ENCODE results near the gene ZRANB3. TPM values are rescaled to one million over a fixed set of nuclear protein-coding genes. Genes with fewer than 3 reads are reported as not detected.
"Not testable (repeated sequence)": the region's sequence is repeated elsewhere in the genome, so short reads cannot be mapped to it uniquely, and the experiment has no call there.

Gene ZRANB3
- total RNA-seq, 1 donor = 9.3 TPM

DNA sequence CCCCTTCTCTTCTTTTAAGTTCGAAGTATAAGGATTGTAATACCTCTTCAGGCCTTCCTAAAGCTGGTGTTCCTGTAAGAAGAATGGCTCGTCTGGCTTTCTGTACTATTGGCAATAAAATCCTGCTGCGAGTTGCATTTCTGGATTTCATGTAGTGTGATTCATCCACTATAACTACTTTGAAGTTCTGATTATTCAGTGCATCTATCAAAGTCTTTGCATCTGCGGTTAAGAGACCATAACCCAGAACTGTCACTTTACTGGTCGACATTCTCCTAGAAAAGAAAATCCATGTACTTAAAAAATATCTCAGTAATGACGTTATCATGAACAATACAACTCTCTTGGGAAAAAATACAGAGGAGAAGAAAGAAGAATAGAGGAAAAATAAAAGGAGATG is 181.1 kb downstream of the ZRANB3 start:
- TF ChIP-seq, protein P1, sequence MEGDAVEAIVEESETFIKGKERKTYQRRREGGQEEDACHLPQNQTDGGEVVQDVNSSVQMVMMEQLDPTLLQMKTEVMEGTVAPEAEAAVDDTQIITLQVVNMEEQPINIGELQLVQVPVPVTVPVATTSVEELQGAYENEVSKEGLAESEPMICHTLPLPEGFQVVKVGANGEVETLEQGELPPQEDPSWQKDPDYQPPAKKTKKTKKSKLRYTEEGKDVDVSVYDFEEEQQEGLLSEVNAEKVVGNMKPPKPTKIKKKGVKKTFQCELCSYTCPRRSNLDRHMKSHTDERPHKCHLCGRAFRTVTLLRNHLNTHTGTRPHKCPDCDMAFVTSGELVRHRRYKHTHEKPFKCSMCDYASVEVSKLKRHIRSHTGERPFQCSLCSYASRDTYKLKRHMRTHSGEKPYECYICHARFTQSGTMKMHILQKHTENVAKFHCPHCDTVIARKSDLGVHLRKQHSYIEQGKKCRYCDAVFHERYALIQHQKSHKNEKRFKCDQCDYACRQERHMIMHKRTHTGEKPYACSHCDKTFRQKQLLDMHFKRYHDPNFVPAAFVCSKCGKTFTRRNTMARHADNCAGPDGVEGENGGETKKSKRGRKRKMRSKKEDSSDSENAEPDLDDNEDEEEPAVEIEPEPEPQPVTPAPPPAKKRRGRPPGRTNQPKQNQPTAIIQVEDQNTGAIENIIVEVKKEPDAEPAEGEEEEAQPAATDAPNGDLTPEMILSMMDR (IDR thresholded peaks at IDR 0.05; ENCODE audit: insufficient read depth, low read length) = no peak
- no peak for DNase-seq (ENCODE audit: low read depth)
- no peak overlapping the region for H3K4me3 ChIP-seq (ENCODE audit: low read depth, low read length)

DNA sequence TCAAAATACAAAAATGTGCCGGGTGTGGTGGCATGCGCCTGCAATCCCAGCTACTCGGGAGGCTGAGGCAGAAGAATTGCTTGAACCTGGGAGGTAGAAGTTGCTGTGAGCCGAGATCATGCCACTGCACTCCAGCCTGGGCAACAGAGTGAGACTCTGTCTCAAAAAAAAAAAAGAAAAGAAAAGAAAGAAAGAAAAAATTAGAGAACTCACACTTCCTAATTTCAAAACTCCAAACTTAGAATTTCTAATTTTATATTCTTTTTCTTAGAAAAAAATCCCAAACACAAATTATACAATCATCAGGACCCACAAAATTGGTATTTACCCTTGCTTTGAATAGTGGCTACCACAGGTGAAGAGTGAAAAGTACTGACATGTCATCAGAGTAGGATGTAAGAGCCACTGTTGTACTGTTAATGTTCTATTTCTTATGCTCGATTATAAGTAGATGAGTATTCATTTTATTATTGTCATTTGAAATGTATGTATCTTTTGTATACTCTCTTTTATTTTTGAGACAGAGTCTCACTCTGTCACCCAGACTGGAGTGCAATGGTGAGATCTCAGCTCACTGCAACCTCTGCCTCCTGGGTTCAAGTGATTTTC is 182.8 kb downstream of the ZRANB3 start:
- DNase-seq (ENCODE audit: low read depth); H3K4me3 ChIP-seq (ENCODE audit: low read depth, low read length): not testable (repeated sequence)

DNA sequence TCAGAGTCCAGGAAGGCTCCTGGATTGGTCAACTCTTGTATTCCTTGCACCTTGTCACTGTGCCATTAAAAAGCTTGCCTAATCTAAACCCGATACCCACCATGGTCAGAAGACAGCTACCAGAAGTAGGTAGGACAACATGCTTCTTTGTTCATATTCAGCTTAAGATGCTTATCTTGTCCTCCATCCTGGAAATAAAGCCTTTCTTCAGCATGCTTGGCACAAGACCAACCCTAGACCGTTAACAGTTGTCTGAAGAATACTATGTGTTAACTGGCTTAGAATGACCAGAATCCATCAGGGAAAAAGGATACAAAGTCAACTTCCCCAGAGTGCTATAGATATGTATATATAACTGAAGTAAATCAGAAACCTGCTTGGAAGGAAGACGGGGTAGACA is 193.9 kb downstream of the ZRANB3 start:
- no peak for DNase-seq (ENCODE audit: low read depth)
- no peak overlapping the region for H3K4me3 ChIP-seq (ENCODE audit: low read depth, low read length)
- TF ChIP-seq, protein P1 (IDR thresholded peaks at IDR 0.05; ENCODE audit: insufficient read depth, low read length) = no peak

DNA sequence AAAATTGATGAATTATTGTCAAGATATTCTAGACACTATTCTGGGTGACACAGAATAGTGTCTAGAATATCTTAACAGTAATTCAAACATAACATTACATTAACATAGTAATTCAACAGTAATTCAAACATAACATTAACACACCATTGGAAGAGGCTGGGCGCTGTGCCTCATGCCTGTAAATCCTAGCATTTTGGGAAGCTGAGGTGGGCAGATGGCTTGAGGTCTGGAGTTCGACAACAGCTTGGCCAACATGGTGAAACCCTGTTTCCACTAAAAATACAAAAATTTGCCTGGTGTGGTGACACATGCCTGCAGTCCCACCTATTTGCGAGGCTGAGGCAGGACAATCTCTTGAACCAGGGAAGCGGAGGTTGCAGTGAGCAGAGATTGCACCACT is 195.8 kb downstream of the ZRANB3 start:
- TF ChIP-seq, protein P1 (IDR thresholded peaks at IDR 0.05; ENCODE audit: insufficient read depth, low read length) = no peak
- no peak overlapping the region for H3K4me3 ChIP-seq (ENCODE audit: low read depth, low read length)

DNA sequence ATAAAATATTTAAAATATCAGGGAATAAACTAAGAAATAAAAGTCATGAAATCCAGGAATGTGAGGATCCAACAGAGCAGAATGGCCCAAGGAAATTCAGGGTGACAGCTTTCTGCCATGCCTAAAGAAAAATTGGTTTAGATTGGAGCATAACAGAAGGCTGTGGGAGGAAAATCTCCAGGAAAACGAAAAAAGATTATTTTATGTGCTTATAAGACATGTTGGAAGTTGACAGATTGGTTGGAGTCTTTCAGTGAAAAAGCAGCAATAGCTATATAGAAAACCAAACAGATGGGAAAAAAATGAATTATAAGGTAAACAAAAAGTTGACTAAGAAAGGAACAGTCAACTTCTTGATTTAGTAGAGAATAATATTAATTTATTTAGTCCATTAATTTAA is 203.9 kb downstream of the ZRANB3 start:
- DNase-seq (ENCODE audit: low read depth) = no peak
- no peak overlapping the region for H3K4me3 ChIP-seq (ENCODE audit: low read depth, low read length)
- TF ChIP-seq, protein P1 (IDR thresholded peaks at IDR 0.05; ENCODE audit: insufficient read depth, low read length) = no peak

More for the DNA sequence above, 195.8 kb downstream of the ZRANB3 start:
- DNase-seq (ENCODE audit: low read depth) = no peak

DNA sequence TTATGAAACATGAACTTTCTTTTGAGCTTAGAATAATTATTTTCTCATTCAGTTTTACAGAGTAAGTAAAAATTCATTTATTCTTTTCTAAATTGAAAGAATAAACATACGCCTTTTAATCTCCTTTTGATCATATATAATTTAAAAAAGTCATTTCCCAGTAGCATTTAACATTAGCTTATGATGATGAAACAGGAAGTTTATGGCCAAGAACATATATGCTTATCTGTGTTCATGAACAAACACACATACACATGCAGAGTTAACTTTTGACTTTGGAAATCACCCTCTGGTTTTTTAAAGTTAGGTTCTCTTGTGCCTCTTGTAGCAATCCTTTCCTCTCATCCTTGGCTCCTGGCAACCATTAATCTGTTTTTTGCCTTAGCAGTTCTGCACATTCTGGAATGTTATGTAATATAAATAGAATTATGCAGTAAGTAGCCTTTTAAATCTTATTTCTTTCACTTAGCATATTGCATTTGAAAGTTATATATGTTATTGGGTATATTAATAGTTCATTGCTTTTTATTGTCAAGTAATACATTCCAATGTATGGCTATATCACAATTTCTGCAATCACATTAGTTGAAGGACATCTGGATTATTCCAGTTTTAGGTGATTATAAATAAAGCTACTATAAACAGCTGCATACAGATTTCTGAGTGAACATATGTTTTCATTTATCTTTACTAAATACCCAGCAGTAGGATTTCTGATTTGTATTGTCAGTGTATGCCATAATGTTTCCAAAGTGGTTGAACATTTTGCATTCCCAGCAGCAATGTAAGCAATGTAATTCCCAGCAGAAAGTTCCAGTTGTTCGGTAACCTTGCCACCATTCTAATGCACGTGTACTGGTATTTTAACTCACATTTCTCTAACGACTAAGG is 210.3 kb downstream of the ZRANB3 start:
- no peak for DNase-seq (ENCODE audit: low read depth)
- TF ChIP-seq, protein P1 (IDR thresholded peaks at IDR 0.05; ENCODE audit: insufficient read depth, low read length) = no peak
- H3K4me3 ChIP-seq (ENCODE audit: low read depth, low read length) = no peak overlapping the region

DNA sequence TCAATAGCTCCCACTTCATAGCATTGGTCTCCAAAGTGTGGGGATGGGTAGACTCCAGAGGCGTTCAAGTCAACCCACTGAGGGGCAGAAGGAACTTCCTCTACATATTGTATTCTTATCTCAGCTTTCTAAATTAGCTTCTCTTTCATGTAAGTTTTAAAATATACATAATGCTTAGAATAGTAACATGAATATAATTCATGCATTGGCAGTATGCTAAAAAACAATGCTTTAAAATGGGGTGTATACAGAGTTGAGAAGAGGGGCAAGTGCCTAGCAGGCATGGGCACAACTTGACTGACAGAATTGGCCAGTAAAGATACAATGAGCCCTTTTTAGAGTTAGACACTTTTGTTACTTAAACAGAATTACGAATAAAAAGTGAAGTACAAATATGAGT is 212.2 kb downstream of the ZRANB3 start:
- DNase-seq (ENCODE audit: low read depth) = no peak
- no peak overlapping the region for H3K4me3 ChIP-seq (ENCODE audit: low read depth, low read length)
- TF ChIP-seq, protein P1 (IDR thresholded peaks at IDR 0.05; ENCODE audit: insufficient read depth, low read length) = no peak
